GM12874 (cell line): ENCODE measurements around the gene ZNF620.

ENCODE experiments used
- TF ChIP-seq, protein P1 (sequence below): IDR thresholded peaks from 2 replicates; pipeline ENCODE4 v1.5.1; 2011; ENCODE audit warnings: low read depth, mild to moderate bottlenecking, control low read depth, low read length, moderate library complexity; ENCODE audit not compliant: insufficient read depth

Gene ZNF620

DNA sequence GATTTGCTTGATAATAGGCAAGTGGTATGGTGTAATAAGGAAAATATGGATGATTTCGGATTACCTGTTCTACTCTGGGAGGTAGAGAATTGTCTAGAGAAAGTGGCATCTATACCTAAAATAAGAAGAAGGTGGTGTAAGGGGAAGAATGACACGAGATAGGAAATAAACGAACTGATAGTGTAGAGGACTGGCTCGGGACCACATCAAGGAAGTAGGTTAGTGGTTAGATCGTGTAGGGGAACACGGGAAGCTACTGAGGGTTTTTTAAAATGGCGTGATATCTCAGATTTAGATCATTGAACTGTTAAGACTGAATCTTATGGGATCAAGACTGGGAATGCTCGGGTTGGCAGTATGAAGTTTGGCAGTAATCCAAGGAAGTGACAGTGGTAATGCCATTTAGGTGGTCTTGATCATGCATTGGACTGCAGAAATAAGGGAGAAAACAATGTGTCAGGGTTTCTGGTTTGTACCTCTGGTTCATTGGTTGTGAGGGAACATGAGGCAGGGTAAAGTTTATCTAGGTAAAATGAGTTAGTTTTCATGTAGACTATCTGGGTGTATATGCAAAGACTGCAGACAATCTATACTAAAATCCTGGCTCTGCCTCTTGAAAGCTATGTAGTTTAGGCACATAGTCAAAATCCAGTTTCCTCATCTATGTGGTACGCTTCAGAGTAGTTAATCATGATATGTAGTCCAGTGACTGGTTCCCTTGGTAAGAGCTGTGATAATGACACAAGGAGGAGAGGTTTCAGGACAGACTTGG is 41.3 kb upstream of the ZNF620 start:
- TF ChIP-seq, protein P1, sequence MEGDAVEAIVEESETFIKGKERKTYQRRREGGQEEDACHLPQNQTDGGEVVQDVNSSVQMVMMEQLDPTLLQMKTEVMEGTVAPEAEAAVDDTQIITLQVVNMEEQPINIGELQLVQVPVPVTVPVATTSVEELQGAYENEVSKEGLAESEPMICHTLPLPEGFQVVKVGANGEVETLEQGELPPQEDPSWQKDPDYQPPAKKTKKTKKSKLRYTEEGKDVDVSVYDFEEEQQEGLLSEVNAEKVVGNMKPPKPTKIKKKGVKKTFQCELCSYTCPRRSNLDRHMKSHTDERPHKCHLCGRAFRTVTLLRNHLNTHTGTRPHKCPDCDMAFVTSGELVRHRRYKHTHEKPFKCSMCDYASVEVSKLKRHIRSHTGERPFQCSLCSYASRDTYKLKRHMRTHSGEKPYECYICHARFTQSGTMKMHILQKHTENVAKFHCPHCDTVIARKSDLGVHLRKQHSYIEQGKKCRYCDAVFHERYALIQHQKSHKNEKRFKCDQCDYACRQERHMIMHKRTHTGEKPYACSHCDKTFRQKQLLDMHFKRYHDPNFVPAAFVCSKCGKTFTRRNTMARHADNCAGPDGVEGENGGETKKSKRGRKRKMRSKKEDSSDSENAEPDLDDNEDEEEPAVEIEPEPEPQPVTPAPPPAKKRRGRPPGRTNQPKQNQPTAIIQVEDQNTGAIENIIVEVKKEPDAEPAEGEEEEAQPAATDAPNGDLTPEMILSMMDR: no peak

GRCh38 chr3:40465111-40465407 is 40.8 kb upstream of the ZNF620 start:
- TF ChIP-seq, protein P1: no peak

GRCh38 chr3:40465456-40465855 is 40.4 kb upstream of the ZNF620 start:
- TF ChIP-seq, protein P1: no peak

- TF ChIP-seq, protein P1: no peak
Observed at GRCh38 chr3:40468018-40468417, 37.8 kb upstream of the ZNF620 start.

DNA sequence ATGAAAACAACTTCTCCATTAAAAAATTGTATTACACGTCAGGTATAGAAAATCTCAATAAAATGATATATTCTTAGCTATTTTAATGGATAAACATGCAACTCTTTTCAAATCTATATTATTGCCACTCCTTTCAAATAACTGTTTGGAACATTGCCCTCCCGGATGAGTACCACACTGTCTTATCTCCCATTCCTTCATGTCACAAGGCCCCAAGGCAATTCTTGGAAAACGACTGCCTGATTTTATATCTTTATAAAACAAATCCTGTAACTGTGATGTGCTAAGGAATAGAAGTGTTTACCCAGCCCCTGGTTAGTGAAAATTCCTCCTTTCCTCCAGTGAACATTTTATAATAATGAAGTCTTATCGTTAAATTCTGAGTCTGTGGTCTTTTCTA is 35.1 kb upstream of the ZNF620 start:
- TF ChIP-seq, protein P1: no peak

- TF ChIP-seq, protein P1: no peak
Observed at GRCh38 chr3:40476478-40477470, 29.1 kb upstream of the ZNF620 start, which contains the start of gene ZNF619. ZNF619 (plus strand) TSS chr3:40477122; CDS start chr3:40477980, 858 bp downstream.

DNA sequence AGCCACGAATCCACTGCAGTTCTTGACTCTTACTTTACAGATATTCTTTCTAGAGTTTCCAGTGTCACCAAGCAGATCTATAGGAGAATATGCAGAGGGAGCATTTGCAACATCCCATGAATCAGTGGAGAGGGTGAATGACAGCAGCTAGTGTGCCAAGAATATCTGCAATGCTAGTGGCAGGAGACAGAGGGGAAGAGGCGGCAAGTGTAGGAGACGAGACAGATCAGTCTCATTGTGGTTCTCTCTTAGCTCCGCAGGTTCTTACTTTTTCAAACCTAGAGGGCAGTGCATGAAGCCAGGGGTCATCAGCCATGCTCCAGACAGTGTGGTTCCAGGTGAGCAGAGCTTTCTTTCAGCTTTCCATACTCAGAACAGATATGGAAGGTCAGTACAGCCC is 28.2 kb upstream of the ZNF620 start:
- TF ChIP-seq, protein P1: no peak
